Measurements from ENCODE around the gene POLA1.

GRCh38 chrX:24900234-24900633 lies 206.5 kb downstream of the POLA1 start:
- TF ChIP-seq CTCF (IDR thresholded peaks at IDR 0.05; ENCODE audit: low read length) (no peak), EZH2 (optimal IDR thresholded peaks at IDR 0.05; ENCODE audit: low read depth, low read length) (no peak), EZH2phosphoT487 (IDR thresholded peaks at IDR 0.05; ENCODE audit: low read length) (no peak)

All from MM.1S (cell line).